ENCODE data around the gene MINK1.
"Not testable (repeated sequence)": the region's sequence is repeated elsewhere in the genome, so short reads cannot be mapped to it uniquely, and the experiment has no call there.

The MINK1 gene

DNA sequence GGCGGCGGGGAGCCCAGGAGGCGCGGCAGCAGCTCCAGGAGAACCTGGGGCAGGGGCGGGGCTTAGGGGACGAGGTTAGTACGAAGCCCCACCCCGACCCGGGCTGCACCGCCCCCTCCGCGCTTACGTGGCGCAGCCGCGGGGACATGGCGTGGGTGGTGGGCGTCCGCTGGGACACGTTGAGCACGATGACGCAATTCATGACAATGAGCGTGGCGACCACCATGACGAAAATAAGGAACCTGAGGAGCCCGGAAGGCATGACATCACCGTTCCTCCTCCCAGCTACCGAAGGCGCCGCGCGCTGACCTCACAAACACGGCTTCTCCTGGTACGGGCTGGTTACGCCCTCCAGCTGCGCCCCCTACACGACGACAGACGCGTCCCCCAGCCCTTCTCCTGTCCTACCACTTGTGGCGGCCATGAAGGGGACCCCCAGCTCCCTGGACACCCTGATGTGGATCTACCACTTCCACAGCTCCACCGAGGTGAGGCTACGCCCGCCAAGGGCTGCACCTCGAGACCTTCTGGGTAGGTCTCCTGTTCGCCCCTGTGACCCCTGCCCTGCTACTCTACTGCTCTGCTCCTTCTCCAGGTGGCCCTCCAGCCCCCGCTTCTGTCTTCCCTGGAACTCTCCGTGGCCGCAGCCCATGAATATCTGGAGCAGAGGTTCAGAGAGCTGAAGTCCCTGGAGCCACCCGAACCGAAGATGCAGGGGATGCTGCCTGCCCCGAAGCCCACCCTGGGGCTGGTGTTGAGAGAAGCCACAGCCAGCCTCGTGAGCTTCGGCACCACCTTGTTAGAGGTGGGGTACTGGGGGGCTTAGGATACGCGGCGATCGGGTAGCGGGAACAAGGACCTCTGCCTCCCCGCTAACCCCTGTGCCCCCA is 66.4 kb downstream of the MINK1 start, which contains the start of gene C17orf107:
TSS of gene C17orf107 (plus strand) at position 196 of the 890 bp plus-strand sequence. CDS start at position 423, 227 bp downstream.
- peak; percentile 71 for DNase-seq (ENCODE audit: low read depth)

DNA sequence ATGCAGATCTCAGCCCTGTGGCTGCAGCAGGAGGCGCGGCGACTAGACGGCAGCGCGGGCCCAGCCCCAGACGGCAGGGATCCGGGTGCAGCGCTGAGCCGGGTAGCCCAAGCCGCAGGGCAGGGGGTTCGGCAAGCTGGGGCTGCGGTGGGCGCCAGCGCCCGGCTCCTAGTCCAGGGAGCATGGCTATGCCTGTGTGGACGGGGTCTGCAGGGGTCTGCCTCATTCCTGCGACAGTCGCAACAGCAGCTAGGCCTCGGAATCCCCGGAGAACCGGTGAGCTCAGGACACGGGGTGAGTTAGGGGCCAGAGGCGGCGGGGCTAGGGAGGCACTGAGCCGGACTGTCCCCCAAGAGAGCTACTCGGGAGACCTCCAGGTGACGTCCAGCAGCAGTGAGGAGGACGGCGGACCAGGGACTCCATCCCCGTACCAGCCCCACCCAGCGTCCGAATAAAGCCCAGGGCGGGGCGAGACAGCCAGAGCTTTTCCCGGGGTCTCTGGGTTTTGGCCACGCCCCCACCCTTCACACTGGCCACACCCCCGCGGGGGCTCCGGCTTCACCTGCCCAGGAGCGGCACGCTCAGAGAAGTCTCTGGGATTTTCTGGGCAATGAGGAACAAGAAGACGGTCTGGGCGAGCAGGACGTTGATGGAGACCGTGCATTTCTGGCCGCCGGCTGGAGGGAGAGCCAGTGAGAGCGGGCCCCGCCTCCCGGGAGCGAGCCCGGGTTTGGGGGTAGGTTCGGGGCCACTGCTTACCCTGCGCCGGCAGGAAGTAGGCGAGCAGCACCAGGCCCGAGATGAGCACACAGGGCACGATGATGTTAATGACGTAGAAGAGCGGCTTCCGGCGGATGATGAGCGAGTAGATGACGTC is 67.3 kb downstream of the MINK1 start:
- DNase-seq (ENCODE audit: low read depth), result no peak

DNA sequence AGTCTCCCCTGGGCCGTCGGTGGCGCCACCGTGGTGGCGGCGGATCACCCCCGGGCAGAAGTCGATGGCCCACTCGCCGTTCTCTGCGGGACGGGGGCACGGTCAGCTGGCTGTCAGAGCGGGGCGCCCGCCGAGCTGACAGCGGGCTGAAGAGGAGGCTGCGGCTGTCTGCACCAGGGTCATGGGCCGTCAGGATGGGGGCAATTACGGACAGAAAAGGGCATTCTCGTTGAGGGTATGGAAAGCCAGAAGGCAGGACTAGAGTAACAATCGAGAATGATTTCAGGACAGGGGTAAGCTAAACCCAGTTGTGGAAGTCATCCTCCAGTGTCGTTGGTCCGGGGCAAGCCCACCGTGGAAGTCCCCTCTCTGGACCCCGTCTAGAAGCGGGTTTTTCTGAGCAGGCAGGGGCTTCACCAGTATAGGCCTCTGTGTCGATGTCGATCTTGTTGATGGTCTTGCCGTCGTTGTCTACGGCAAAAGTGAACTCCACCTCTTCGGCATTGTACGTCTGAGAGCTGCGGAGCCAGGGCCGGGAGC is 68.0 kb downstream of the MINK1 start:
- DNase-seq (ENCODE audit: low read depth), result no peak

DNA sequence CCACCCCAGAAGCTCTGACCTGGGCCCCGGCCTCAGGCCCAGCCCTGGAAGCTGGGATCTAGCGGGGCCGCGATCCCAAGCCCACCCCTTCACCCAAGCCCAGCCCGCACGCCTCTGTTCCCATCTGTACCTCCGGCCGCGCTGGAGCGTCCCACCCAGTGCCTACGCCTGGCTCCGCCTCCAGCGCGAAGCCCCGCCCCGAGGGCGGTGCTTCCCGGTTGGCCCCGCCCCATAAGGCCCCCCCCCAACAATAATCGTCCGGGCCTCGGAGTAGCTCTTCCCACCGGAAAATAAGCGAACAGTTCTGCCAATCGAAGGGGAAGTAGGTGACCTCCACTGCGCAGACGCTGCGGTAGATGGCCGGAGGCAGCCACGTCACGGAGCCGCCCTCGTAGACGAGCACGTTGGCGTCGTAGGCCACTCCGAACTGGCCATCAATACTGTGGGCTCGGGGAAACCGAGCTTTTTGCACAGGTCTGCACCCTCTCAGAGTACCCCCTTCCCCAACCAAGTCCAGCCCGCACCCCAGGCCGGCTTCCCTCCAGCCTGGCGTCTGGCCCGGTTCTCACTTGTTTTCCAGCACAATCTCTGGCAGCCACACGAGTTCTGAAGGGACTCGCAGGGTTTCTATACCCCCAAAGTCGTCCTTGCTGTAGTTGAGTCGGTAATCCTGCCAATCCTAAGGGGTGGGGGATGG is 68.7 kb downstream of the MINK1 start:
- DNase-seq (ENCODE audit: low read depth), result no peak

DNA sequence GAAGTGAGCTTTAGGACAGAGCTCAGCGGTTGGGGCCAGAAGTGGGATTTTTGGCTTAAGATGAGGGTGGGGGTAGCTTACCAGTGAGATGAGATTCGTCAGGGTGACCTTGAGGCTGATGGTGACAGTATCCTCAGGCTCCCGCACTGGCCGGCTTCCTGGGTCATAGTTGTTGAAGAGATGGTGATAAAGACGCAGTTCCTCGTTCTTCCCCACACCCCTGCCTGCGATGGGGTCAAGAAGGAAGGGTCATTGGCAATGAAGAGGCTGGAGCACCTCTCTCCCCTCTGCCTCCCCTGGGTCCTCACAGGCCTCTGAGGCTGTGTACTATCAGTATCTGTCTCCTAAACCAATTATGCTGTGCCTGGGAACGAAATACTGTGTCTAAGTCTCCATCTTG is 69.4 kb downstream of the MINK1 start:
- DNase-seq (ENCODE audit: low read depth), result no peak

DNA sequence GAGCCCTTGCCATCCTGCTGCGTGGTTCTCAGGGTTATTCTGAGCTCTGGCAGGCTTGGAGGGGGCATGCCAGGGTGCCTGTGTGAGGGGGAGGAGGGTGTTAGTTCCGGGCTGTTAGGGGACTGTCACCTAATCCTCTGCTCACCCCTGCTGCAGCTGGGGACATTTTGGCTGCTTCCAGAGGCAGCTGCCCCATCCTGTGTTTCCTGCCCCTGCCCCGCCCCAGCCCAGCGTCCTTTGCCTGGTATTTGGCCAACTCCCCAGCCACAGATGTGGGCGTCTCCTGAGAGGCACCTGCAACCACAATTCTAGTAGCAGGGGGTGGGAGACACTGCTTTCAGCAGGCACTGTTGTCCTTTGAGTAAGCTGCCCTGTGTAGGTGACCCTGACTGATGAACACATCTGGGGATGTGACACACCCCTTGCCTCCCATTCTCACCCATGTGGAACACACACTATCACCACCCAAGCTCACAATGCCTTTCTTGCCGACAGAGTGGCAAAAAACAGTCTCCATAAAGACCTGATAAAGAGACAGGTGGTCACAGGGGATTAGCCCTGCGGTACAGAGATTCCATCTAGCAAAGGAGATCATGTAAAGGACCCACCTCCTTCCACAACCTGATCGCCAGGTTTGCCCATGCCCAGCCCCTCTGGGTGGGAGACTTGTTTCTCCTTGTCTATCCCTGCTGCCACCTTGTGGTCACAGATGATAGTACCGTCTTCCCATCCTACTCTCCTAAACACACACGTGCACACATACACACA is 70.1 kb downstream of the MINK1 start, which contains the start of gene CHRNE:
TSS of gene CHRNE (minus strand) at position 48 of the 768 bp plus-strand sequence. CDS start at position 13, 35 bp downstream.
- DNase-seq (ENCODE audit: low read depth), result peak; percentile 73

DNA sequence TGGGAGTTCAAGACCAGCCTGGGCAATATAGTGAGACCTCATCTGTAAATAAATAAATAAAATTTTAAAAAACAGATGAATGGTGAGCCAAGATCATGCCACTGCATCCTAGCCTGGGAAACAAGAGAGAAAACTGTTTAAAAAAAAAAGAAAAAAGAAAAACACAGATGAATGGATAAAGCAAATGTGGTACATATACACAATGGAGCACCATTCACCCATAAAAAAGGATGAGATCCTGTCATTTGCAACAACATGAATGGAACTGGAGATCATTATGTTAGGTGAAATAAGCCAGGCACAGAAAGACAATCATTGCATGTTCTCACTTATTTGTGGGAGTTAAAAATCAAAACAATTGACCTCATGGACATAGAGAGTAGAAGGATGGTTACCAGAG is 73.5 kb downstream of the MINK1 start:
- DNase-seq (ENCODE audit: low read depth), result not testable (repeated sequence)

DNA sequence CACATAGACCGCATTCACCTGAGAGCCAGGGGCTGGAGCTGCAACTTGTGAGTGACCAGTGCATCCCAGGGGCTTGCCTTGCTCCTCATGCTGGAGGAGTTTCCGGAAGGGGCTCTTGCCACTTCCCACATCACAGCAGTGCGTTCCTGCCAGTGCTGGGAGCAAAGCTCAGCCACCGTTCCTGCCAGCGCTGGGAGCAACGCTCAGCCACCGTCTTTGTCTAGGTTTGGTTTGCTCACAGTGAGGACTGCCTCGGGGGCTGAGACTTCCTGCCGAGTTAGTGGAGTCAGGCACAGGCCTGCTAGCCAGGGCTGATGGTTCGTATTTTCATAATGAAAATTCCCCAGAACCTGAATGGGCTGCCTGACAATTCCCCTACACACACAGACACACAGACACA is 75.2 kb downstream of the MINK1 start:
- DNase-seq (ENCODE audit: low read depth), result peak; percentile 65

DNA sequence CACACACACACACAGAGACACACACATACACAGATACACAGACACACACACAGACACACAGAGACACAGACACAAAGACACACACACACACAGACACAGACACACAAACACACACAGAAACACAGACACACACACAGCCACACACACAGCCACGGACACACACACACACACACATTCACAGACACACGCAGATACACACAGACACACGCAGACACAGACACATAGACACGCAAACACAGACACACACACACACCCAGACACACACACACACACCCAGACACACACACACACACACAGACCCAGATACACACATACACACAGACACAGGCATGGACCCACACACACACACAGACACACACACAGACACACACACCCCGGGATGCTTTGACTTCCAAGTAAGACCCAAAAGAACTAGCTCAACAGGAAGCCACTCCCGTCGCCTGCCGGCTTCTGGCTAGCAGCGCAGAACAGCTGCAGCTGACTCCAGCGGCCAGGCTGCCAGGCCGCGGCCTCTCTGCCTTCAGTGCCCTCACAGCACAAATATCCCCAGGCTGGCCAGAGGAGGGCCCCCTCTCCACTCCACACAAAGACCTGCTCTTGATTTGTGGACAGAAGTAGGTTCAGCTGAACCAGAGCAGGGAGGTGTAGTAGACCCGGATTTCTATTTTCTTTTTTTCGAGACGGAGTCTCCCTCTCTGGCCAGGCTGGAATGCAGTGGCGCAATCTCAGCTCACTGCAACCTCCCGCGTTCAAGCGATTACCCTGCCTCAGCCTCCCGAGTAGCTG is 75.8 kb downstream of the MINK1 start:
- peak; percentile 94 for DNase-seq (ENCODE audit: low read depth)

DNA sequence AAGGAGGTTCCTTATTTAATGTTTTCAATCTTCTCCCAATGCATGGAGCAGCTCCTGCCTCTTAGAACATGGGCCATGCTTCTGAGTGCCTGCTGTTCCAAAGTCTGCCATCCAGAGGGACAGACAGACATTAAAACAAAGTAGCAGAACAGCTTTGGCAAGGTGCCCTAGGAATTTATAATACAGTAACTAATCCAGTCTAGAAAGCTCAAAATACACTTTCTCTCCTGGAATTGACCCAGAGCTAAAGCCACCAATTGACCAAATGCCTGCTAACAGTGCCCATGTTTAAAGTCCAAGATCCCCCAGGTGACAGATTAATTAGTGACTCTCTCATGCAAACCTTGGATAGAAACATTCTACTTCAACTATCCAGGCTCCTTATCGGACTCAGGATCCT is 80.9 kb downstream of the MINK1 start:
- peak; percentile 60 for DNase-seq (ENCODE audit: low read depth)

DNA sequence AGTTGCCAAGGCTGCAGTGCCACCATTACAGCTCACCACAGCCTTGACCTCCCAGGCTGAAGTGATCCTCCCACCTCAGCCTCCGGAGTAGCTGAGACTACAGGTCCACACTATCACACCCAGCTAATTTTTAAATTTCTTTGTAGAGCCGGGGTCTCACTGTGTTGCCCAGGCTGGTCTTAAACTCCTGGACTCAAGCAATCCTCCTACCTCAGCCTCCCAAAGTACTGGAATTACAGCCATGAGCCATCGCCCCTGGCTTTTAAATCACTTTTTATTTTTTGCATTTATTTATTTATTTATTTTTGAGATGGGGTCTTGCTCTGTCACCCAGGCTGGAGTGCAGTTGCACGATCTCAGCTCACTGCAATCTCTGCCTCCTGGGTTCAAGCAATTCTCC is 81.4 kb downstream of the MINK1 start:
- DNase-seq (ENCODE audit: low read depth), result not testable (repeated sequence)

DNA sequence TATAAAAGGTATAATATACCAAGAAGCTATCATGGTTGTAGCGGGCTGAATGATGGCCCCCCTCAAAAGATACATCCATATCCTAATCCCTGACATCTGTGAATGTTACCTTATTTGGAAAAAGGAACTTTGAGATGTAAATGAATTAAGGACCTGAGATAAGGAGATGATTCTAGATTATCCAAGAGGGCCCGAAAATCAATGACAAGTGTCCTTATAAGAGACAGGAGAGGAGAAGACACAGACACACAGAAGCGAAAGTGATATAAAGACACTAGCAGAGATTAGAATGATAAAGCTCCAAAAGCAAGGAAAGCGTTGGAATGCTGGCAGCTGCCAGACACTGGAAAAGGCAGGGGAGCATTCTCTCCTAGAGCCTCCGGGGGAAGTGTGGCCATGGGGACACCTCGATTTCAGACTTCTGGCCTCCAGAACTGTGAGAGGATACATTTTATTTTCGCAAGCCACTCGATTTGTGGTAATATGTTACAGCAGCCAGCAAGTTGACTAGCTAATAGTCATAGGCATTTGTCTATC is 86.4 kb downstream of the MINK1 start:
- peak; percentile 58 for DNase-seq (ENCODE audit: low read depth)

DNA sequence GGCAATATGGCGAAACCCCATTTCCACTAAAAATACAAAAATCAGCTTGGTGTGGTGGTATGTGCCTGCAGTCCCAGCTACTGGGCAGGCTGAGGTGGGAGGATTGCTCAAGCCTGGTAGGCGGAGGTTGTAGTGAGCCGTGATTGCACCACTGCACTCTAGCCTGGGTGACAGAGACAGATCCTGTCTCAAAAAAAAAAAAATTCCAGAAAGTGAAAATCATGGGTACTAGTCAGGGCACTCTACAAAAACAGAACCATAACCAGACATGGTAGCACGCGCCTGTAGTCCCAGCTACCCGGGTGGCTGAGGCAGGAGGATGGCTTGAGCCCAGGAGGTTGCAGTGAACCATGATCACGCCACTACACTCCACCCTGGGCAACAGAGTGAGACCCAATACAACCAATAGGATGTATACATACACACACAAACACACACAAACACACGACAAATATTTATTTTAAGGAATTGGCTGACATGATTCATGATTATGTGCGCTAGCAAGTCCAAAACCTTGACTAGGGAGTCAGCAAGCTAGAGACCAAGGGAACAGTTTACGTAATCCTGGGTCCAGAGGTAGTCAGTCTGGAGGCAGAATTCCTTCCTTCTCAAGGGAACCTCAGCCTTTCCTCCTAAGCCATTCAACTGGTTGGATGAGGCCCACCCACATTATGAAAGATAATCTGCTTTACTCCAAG is 87.4 kb downstream of the MINK1 start:
- peak; percentile 49 for DNase-seq (ENCODE audit: low read depth)

DNA sequence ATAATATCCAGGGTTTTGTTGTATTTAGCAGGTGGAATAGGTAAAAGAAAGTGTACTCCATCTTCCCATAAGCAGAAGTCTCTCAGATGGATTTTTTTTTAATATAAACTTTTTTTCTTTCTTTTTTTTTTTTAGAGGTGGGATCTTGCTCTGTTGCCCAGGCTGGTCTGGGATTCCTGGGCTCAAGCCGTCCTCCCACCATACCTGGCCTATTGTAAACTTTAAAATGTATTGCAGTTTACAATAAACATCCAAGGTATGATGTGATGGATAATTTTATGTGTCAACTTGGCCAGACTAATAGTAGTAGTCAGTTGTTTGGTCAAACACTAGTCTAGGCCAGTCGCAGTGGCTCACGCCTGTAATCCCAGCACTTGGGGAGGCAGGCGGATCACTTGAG is 88.2 kb downstream of the MINK1 start:
- no peak for DNase-seq (ENCODE audit: low read depth)

DNA sequence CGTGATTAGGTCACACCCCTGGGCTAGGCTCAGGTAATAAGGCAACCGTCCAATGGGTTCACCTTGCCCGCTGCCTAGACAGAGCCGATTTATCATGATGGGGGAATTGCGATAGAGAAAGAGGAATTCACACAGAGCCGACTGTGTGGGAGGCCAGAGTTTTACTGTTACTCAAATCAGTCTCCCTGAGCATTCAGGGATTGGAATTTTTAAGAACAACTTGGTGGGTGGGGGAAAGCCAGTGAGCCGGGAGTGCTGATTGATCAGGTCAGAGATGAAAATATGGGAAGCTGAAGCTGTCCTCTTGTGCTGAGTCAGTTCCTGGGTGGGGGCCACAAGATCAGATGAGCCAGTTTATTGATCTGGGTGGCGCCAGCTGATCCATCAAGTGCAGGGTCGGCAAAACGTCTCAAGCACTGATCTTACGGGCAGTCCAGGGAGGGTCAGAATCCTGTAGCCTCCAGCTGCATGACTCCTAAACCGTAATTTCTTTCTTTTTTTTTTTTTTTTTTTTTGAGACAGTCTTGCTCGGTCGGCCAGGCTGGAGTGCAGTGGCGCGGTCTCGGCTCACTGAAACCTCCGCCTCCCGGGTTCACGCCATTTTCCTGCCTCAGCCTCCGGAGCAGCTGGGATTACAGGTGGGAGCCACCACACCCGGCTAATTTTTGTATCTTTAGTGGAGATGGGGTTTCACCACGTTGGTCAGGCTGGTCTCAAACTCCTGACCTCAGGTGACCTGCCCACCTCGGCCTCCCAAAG is 93.6 kb downstream of the MINK1 start:
- not testable (repeated sequence) for DNase-seq (ENCODE audit: low read depth)

DNA sequence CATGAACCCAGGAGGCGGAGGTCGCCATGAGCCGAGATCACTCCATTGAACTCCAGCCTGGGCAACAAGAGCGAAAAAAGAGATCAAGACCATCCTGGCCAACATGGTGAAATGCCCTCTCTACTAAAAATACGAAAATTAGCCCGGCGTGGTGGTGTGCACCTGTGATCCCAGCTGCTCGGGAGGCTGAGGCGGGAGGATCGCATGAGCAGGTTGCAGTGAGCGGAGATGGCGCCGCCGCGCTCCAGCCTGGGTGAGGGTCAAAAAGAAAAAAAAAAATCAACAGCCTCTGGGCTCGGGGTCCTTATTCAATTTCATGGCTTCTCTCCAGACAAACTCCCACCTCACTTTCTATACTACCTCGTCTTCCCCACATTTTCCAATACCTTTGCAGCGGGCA is 95.7 kb downstream of the MINK1 start:
- DNase-seq (ENCODE audit: low read depth), result no peak

DNA sequence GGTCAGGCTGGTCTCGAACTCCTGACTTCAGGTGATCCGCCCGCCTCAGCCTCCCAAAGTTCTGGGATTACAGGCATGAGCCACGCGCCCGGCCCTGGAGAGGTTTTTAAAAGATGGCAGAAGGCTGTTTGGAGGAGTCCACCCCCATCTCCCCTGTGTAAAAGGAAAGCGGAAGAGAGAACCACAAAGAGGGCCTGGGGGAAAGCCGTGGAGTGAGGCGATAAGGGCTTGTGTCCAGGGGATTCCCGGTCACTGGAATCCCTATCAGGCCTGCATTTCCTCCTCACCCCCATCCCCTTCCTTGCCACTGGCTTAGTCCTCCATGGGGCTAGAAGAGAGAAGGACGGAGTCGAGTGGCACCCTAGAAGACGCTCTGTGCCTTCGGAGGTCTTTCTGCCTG is 98.8 kb downstream of the MINK1 start, which contains the start of gene GP1BA:
TSS of gene GP1BA (plus strand) at position 315 of the 400 bp plus-strand sequence. CDS start 328 bp downstream, outside the sequence.
- no peak for DNase-seq (ENCODE audit: low read depth)

DNA sequence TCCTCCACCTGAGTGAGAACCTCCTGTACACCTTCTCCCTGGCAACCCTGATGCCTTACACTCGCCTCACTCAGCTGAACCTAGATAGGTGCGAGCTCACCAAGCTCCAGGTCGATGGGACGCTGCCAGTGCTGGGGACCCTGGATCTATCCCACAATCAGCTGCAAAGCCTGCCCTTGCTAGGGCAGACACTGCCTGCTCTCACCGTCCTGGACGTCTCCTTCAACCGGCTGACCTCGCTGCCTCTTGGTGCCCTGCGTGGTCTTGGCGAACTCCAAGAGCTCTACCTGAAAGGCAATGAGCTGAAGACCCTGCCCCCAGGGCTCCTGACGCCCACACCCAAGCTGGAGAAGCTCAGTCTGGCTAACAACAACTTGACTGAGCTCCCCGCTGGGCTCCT is 99.6 kb downstream of the MINK1 start:
- DNase-seq (ENCODE audit: low read depth), result no peak

Data from EH (cell line).